Parathyroid adenoma (tissue), 2 donors: ENCODE data around the gene GAREM1.

Experiments
- H2AFZ ChIP-seq: fragments of 300-600 bp; sonication (generic); one replicate; pipeline ENCODE4 v1.7.0; 2017; ENCODE audit warnings: antibody characterized with exemption, mild to moderate bottlenecking
- H3K27ac ChIP-seq: fragments of 300-600 bp; sonication (generic); one replicate; pipeline ENCODE4 v1.7.0; 2017
- H3K27me3 ChIP-seq: fragments of 300-600 bp; sonication (generic); one replicate; pipeline ENCODE4 v1.7.0; 2017; ENCODE audit warnings: low read length; ENCODE audit not compliant: control insufficient read depth, insufficient read depth
- H3K36me3 ChIP-seq: fragments of 300-600 bp; sonication (generic); one replicate; pipeline ENCODE4 v1.7.0; 2017; ENCODE audit warnings: low read length; ENCODE audit not compliant: control insufficient read depth, insufficient read depth
- H3K4me1 ChIP-seq: fragments of 300-600 bp; sonication (generic); one replicate; pipeline ENCODE4 v1.7.0; 2017; ENCODE audit warnings: control low read depth
- H3K4me2 ChIP-seq: fragments of 300-600 bp; sonication (generic); one replicate; pipeline ENCODE4 v1.7.0; 2017; ENCODE audit warnings: low read length
- H3K4me3 ChIP-seq: fragments of 300-600 bp; sonication (generic); one replicate; pipeline ENCODE4 v1.7.0; 2017; ENCODE audit warnings: low read depth, low read length
- H3K79me2 ChIP-seq: fragments of 300-600 bp; sonication (generic); one replicate; pipeline ENCODE4 v1.7.0; 2017; ENCODE audit warnings: control low read depth
- H3K9ac ChIP-seq: fragments of 300-600 bp; sonication (generic); one replicate; pipeline ENCODE4 v1.7.0; 2017; ENCODE audit warnings: mild to moderate bottlenecking
- H3K9me3 ChIP-seq: fragments of 300-600 bp; sonication (generic); one replicate; pipeline ENCODE4 v1.7.0; 2017; ENCODE audit warnings: low read length; ENCODE audit not compliant: control insufficient read depth
- TF ChIP-seq, protein P1 (sequence below): fragments of 300-600 bp; sonication (generic); IDR thresholded peaks from one replicate; pipeline ENCODE4 v1.7.0; 2017; ENCODE audit warnings: antibody characterized with exemption, mild to moderate bottlenecking
- donor health status: primary hyperparathyroidism.

Gene GAREM1

DNA sequence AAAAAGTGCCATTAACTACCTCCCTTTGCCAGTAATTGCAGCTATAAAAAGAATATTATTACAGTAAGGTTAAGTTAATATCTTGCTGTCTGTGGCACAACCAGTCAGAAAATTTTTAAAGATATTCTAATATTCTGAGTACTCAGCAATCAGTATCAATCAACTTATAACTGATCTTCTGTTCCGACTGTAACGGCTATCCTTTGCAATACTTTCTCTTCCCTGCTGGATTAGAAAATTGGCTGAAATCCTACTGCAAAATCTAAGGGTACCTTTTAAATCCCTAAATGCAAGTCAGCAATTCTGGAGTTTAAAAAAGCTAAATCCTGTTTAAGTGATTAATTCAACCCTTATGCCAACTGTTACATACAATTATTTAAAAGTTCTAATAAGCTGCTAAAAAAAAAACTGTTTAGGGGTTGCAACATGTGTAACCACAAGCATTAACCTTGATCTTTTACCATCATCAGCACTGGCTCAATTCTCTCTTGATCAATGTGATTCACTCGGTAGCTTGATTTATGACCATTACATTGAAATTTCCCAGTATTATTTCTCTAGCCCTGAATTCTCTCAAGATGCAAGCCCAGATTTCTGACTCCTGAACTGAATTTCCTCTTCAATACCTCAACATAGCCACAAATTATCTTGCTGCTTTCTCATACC lies 20.5 kb downstream of the GAREM1 start:
- H3K4me3 ChIP-seq = no peak overlapping the region
- H3K9ac ChIP-seq = no peak overlapping the region
- no peak overlapping the region for H3K4me2 ChIP-seq
- no peaks in the 10 kb centered on the region for H3K27me3 ChIP-seq
- no peaks in the 10 kb centered on the region for H3K79me2 ChIP-seq
- no peak overlapping the region for H2AFZ ChIP-seq
- TF ChIP-seq, protein P1, sequence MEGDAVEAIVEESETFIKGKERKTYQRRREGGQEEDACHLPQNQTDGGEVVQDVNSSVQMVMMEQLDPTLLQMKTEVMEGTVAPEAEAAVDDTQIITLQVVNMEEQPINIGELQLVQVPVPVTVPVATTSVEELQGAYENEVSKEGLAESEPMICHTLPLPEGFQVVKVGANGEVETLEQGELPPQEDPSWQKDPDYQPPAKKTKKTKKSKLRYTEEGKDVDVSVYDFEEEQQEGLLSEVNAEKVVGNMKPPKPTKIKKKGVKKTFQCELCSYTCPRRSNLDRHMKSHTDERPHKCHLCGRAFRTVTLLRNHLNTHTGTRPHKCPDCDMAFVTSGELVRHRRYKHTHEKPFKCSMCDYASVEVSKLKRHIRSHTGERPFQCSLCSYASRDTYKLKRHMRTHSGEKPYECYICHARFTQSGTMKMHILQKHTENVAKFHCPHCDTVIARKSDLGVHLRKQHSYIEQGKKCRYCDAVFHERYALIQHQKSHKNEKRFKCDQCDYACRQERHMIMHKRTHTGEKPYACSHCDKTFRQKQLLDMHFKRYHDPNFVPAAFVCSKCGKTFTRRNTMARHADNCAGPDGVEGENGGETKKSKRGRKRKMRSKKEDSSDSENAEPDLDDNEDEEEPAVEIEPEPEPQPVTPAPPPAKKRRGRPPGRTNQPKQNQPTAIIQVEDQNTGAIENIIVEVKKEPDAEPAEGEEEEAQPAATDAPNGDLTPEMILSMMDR = no peak
- H3K27ac ChIP-seq = no peak overlapping the region
- no peaks in the 10 kb centered on the region for H3K9me3 ChIP-seq
- H3K4me1 ChIP-seq = no peaks in the 10 kb centered on the region
- no peaks in the 10 kb centered on the region for H3K36me3 ChIP-seq

DNA sequence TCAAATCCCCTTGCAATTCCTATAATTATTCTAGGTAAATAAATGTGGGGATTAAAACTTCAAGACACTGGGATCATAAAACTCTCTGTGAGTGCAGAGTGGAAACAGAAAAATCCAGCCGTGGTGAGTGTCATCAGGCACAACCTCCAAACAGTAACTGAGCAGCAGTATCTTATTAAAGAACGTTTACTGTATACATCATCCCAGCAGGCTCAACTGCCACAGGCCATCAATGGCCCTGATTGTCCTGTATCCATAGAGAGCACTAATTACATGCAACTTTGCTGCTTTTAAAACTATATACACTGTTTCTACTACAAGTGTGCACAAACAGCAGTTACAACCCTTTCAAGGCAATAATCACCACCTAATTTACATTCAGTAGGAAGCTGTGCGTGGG lies 23.9 kb downstream of the GAREM1 start:
- Histone ChIP-seq H3K27me3 (no peaks in the 10 kb centered on the region), H3K4me1 (peaks cover 6% of the 10 kb centered on the region), H3K79me2 (peaks cover 10% of the 10 kb centered on the region), H3K9ac (no peak overlapping the region), H3K9me3 (no peaks in the 10 kb centered on the region), H3K4me2 (no peak overlapping the region), H3K36me3 (no peaks in the 10 kb centered on the region), H3K27ac (no peak overlapping the region), H3K4me3 (no peak overlapping the region), H2AFZ (no peak overlapping the region)
- TF ChIP-seq, protein P1 = no peak

DNA sequence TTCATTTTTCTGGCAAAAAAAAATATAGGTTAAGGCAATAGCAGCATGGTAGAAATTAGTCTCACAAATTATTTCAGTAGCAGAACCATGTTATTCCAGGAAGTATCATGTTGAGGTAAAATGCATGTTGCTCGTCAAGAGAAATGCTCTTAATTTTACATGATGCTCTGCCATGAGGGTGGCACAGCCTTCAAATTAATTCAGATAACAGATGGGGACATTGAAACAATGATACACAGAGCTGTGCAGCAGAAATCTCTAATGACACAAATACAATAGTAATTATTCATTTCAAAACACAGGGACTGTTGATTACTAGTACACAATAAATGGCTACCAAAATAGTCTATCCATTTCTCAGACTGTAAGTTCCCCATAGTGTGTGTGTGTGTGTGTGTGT lies 24.8 kb downstream of the GAREM1 start:
- Histone ChIP-seq H3K27me3 (no peaks in the 10 kb centered on the region), H3K27ac (no peak overlapping the region)

DNA sequence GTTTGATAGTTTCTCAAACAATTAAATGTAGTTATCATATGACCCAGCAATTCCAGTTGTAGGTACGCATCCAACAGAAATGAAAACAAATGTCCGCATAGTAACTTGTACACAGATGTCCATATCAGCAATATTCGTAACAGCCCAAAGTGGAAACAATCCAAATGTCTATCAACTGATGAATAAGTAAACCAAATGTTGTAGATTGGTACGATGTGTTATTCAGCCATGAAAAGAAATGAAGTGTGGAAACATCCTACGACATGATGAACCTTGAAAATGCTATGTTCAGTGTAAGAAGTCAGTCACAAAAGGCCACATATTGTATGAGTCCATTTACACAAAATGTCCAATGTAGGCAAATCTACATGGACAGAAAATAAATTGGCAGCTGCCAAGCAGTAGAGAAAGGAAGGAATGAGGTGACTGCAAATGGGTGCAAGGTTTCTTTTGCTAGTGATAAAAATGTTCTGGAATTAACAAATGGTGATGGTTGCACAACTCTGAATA lies 26.9 kb downstream of the GAREM1 start:
- no peaks in the 10 kb centered on the region for H3K27me3 ChIP-seq
- H3K36me3 ChIP-seq = no peaks in the 10 kb centered on the region
- peaks cover 12% of the 10 kb centered on the region for H3K4me1 ChIP-seq
- no peak overlapping the region for H3K4me3 ChIP-seq
- TF ChIP-seq, protein P1 = no peak
- no peak overlapping the region for H3K27ac ChIP-seq
- no peak overlapping the region for H3K9ac ChIP-seq
- H3K9me3 ChIP-seq = no peaks in the 10 kb centered on the region
- H3K4me2 ChIP-seq = no peak overlapping the region
- peaks cover 10% of the 10 kb centered on the region for H3K79me2 ChIP-seq
- H2AFZ ChIP-seq = no peak overlapping the region

More for the DNA sequence above, 24.8 kb downstream of the GAREM1 start:
- Histone ChIP-seq H2AFZ (no peak overlapping the region), H3K4me3 (no peak overlapping the region), H3K79me2 (peaks cover 10% of the 10 kb centered on the region), H3K9ac (no peak overlapping the region), H3K9me3 (no peaks in the 10 kb centered on the region), H3K4me2 (no peak overlapping the region), H3K36me3 (no peaks in the 10 kb centered on the region), H3K4me1 (peaks cover 6% of the 10 kb centered on the region)
- TF ChIP-seq, protein P1 = no peak
